ENCODE measurements around the gene ADGRF3. TPM values are rescaled to one million over a fixed set of nuclear protein-coding genes. Genes with fewer than 3 reads are reported as not detected.
"Not testable (repeated sequence)": the region's sequence is repeated elsewhere in the genome, so short reads cannot be mapped to it uniquely, and the experiment has no call there.

The ADGRF3 gene
- total RNA-seq, 2 donors from 2014 or later: 0.34 TPM; not detected in 1

DNA sequence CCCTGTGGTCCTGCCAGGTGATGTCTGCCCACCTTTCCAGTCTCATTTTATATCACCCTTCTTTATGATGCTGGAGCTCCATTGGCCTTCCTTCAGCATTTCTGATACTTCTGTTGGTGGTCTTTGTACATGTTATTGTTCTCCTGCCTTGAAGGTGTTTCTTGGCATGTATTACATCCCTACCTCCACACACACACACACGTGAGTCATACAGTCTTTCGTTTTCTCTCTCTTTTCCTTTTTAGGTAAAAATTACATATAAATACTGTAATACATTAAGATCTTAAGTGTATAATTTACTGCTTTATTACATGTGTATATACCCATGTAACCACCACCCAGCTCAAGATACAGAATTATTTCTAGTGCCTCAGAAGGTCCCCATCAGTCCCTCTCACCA is 10.2 kb upstream of the ADGRF3 start:
- no peaks in the 10 kb centered on the region for H3K9me3 ChIP-seq
- no peak overlapping the region for H3K27ac ChIP-seq
- H3K4me1 ChIP-seq (replicated peaks): peaks cover 7% of the 10 kb centered on the region
- H3K27me3 ChIP-seq (replicated peaks; ENCODE audit: insufficient read depth): no peaks in the 10 kb centered on the region
- no peaks in the 10 kb centered on the region for H3K36me3 ChIP-seq
- H3K4me3 ChIP-seq: no peak overlapping the region
- intact Hi-C loops (cut with DNase I): no loop called here
- DNase-seq (ENCODE audit: low spot score): no peak
- 75% methylated on average over 2 of the region's 2 CpGs for WGBS
- TF ChIP-seq POLR2AphosphoS5 (IDR thresholded peaks at IDR 0.05): no peak
- TF ChIP-seq, protein P1, sequence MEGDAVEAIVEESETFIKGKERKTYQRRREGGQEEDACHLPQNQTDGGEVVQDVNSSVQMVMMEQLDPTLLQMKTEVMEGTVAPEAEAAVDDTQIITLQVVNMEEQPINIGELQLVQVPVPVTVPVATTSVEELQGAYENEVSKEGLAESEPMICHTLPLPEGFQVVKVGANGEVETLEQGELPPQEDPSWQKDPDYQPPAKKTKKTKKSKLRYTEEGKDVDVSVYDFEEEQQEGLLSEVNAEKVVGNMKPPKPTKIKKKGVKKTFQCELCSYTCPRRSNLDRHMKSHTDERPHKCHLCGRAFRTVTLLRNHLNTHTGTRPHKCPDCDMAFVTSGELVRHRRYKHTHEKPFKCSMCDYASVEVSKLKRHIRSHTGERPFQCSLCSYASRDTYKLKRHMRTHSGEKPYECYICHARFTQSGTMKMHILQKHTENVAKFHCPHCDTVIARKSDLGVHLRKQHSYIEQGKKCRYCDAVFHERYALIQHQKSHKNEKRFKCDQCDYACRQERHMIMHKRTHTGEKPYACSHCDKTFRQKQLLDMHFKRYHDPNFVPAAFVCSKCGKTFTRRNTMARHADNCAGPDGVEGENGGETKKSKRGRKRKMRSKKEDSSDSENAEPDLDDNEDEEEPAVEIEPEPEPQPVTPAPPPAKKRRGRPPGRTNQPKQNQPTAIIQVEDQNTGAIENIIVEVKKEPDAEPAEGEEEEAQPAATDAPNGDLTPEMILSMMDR (IDR thresholded peaks at IDR 0.05): no peak
- no peak for TF ChIP-seq POLR2A (IDR thresholded peaks at IDR 0.05)

DNA sequence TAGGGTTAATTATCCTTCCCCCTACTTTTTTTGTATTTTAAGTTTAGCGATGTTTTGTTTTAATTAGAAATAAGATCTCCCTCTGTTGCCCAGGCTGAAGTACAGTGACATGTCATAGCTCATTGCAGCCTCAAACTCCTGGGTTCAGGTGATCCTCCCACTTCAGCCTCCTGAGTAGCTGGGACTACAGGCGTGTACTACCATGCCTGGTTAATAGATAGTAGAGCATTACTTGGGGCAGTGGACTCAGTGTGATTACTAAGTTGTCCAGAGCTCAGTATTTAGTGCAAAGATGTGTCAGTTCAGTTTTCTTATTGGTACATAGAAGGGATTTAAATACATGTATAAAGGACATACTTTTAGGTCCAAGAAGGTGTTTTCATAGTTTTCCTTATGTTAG is 9.5 kb upstream of the ADGRF3 start:
- intact Hi-C loops (cut with DNase I): no loop called here
- Histone ChIP-seq H3K4me1 (replicated peaks) (peaks cover 7% of the 10 kb centered on the region), H3K9me3 (no peaks in the 10 kb centered on the region), H3K36me3 (no peaks in the 10 kb centered on the region), H3K27ac (no peak overlapping the region), H3K4me3 (no peak overlapping the region), H3K27me3 (replicated peaks; ENCODE audit: insufficient read depth) (no peaks in the 10 kb centered on the region)
- TF ChIP-seq POLR2AphosphoS5 (IDR thresholded peaks at IDR 0.05) (no peak), POLR2A (IDR thresholded peaks at IDR 0.05) (no peak)
- TF ChIP-seq, protein P1 (IDR thresholded peaks at IDR 0.05): no peak
- no peak for DNase-seq (ENCODE audit: low spot score)
- WGBS: 92% methylated on average over 2 of the region's 2 CpGs

DNA sequence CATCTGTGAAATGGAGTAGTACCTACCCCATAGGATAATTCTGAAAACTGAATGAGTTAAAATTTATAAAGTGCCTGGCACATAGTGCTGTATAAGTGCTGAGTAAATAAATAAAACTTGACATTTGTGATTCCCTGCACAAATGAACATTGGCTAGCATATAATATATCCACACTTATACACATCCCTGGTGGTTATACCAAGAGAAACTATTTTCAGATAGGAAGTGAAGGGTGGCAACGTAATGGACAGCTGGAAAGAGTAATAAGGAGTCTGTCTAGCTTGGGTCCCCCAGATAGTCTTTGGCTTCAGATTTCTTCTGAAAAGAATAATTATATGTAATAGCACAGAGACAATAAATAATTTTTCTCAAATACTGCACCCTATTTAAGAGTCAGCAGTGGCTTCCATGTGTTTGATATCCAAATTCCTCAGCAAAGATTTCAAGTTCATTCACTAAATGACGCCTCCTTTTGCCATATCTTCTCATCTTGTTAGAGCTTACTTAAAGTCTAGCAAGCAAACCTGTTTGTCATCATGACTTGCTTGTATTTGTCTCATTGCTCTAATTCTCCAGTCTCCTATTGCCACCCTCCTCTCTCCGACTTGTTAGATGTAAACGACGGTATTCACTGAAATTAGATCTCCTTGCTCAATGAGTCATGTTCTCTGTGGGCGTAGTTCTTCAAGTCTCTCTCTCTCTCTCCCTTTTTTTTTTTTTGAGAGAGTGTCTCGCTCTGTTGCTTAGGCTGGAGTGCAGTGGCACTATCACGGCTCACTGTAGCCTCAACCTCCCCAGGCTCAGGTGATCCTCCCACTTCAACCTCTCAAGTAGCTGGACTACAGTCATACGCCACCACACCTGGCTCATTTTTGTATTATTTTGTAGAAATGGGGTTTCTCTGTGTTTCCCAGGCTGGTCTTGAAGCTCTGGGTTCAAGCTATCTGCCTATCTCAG is 8.7 kb upstream of the ADGRF3 start:
- no peak overlapping the region for H3K4me3 ChIP-seq
- no peak overlapping the region for H3K27ac ChIP-seq
- no peaks in the 10 kb centered on the region for H3K27me3 ChIP-seq (replicated peaks; ENCODE audit: insufficient read depth)
- TF ChIP-seq, protein P1 (IDR thresholded peaks at IDR 0.05): no peak
- TF ChIP-seq POLR2A (IDR thresholded peaks at IDR 0.05) (peak; percentile 14), POLR2AphosphoS5 (IDR thresholded peaks at IDR 0.05) (peak; percentile 50)
- 40% methylated on average over 9 of the region's 9 CpGs for WGBS
- H3K4me1 ChIP-seq (replicated peaks): peaks cover 4% of the 10 kb centered on the region
- DNase-seq (ENCODE audit: low spot score): peak; percentile 20
- H3K36me3 ChIP-seq: no peaks in the 10 kb centered on the region
- H3K9me3 ChIP-seq: no peaks in the 10 kb centered on the region
- intact Hi-C loops (cut with DNase I): no loop called here

DNA sequence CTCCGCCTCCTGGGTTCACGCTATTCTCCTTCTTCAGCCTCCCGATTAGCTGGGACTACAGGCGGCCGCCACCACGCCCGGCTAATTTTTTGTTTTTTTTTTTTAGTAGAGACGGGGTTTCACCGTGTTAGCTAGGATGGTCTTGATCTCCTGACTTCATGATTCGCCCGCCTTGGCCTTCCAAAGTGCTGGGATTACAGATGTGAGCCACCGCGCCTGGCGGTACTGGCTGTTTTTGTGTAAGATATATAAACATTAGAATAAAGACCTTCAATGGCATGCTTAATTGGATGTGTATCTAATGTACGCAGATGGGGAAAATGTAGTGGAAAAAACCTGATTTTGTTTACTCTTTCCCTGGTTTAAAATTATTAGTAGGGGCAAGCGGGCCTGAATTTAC is 7.9 kb upstream of the ADGRF3 start:
- H3K36me3 ChIP-seq; DNase-seq (ENCODE audit: low spot score); H3K4me3 ChIP-seq; H3K4me1 ChIP-seq (replicated peaks); H3K27me3 ChIP-seq (replicated peaks; ENCODE audit: insufficient read depth); H3K27ac ChIP-seq; H3K9me3 ChIP-seq; intact Hi-C loops (cut with DNase I): not testable (repeated sequence)
- 97% methylated on average over 16 of the region's 16 CpGs for WGBS

DNA sequence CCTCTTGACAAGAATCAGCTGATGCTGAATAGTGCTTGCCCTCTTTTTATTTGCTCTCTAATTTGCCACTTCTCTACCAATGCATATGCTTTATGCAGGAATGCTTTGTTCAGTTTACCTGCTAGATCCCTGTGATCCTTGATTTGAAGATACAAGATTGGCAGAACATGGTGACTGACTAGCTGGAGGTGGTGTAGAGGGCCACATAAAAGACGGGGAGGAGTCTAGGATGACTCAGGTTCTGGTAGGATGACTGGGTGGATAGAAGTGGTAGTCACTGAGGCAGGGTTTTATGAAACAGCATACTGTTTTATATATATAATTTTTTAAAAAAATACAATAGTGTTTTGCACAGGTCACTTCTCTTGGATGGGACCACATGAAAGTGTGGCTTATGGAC is 6.3 kb upstream of the ADGRF3 start:
- Histone ChIP-seq H3K4me3 (no peak overlapping the region), H3K36me3 (no peaks in the 10 kb centered on the region), H3K9me3 (no peaks in the 10 kb centered on the region), H3K27me3 (replicated peaks; ENCODE audit: insufficient read depth) (no peaks in the 10 kb centered on the region), H3K4me1 (replicated peaks) (no peaks in the 10 kb centered on the region), H3K27ac (no peak overlapping the region)
- WGBS: 89% methylated on average over 1 of the region's 1 CpG
- intact Hi-C loops (cut with DNase I): no loop called here
- TF ChIP-seq, protein P1 (IDR thresholded peaks at IDR 0.05): no peak
- TF ChIP-seq POLR2AphosphoS5 (IDR thresholded peaks at IDR 0.05) (no peak), POLR2A (IDR thresholded peaks at IDR 0.05) (no peak)
- DNase-seq (ENCODE audit: low spot score): no peak
